K562 (cell line): ENCODE data around the gene KAT7. TPM values are rescaled to one million over a fixed set of nuclear protein-coding genes. Genes with fewer than 3 reads are reported as not detected.

Experiments used
- DNMT1 ChIP-seq: fragments of 450-650 bp; IDR thresholded peaks from 2 replicates; pipeline ENCODE4 v1.6.1; 2016; ENCODE audit warnings: antibody characterized with exemption, mild to moderate bottlenecking
- HSF4 ChIP-seq: fragments of 250-450 bp; sonication (Bioruptor Pico); IDR thresholded peaks from 2 replicates; pipeline ENCODE4 v2.1.2; 2022; ENCODE audit warnings: mild to moderate bottlenecking, moderate library complexity, borderline replicate concordance
- KDM4B ChIP-seq, 2 experiments: fragments of 450-650 bp in 1 of 2; sonication (generic) in 1 of 2; IDR thresholded peaks; 2 replicates each; pipeline ENCODE4 v1.6.1; 2016 to 2017; ENCODE audit warnings: borderline replicate concordance in 2 of 2, antibody characterized with exemption in 1 of 2, low read depth in 1 of 2, mild to moderate bottlenecking in 1 of 2
- KLF13 ChIP-seq: fragments of 450-650 bp; IDR thresholded peaks from 2 replicates; pipeline ENCODE4 v1.6.1; 2016; ENCODE audit warnings: missing genetic modification characterization, low read depth, mild to moderate bottlenecking, missing compliant biosample characterization, moderate library complexity, borderline replicate concordance
- MAFG ChIP-seq: fragments of 450-650 bp; conservative IDR thresholded peaks from 2 replicates; pipeline ENCODE4 v1.6.1; 2016; ENCODE audit warnings: missing genetic modification characterization, missing compliant biosample characterization
- MBD2 ChIP-seq: sonication (generic); IDR thresholded peaks from 2 replicates; pipeline ENCODE4 v1.6.1; 2016; ENCODE audit warnings: low read depth, borderline replicate concordance
- MLLT1 ChIP-seq, 2 experiments: fragments of 450-650 bp; IDR thresholded peaks; 2 replicates each; pipeline ENCODE4 v1.6.1; 2016
- NFIX ChIP-seq: fragments of 250-450 bp; sonication (Bioruptor Pico); IDR thresholded peaks from 2 replicates; pipeline ENCODE4 v1.4.0; 2020; ENCODE audit warnings: low read depth, mild to moderate bottlenecking, moderate library complexity
- PHF21A ChIP-seq: fragments of 450-650 bp; IDR thresholded peaks from 2 replicates; pipeline ENCODE4 v1.6.1; 2017; ENCODE audit warnings: low read depth, borderline replicate concordance
- PYGO2 ChIP-seq: fragments of 450-650 bp; IDR thresholded peaks from 2 replicates; pipeline ENCODE4 v1.6.1; 2016; ENCODE audit warnings: mild to moderate bottlenecking, missing genetic modification characterization, moderate library complexity, missing compliant biosample characterization
- RBM15 ChIP-seq: fragments of 200-400 bp; formaldehyde crosslinking; IDR thresholded peaks from 2 replicates; pipeline ENCODE4 v1.6.1; 2018; ENCODE audit warnings: mild to moderate bottlenecking, low read length, moderate library complexity; ENCODE audit not compliant: insufficient read depth
- SMAD3 ChIP-seq: fragments of 450-650 bp; formaldehyde crosslinking; conservative IDR thresholded peaks from 2 replicates; pipeline ENCODE4 v1.4.0; 2020; ENCODE audit warnings: mild to moderate bottlenecking
- SNIP1 ChIP-seq: fragments of 450-650 bp; IDR thresholded peaks from 2 replicates; pipeline ENCODE4 v1.7.1; 2017; ENCODE audit warnings: low read depth, mild to moderate bottlenecking
- TCF7 ChIP-seq: sonication (generic); IDR thresholded peaks from 2 replicates; pipeline ENCODE4 v1.6.1; 2016; ENCODE audit warnings: antibody characterized with exemption, borderline replicate concordance
- TFE3 ChIP-seq: fragments of 450-650 bp; formaldehyde crosslinking; IDR thresholded peaks from 2 replicates; pipeline ENCODE4 v1.4.0; 2020; ENCODE audit warnings: mild to moderate bottlenecking, mixed read lengths
- TOE1 ChIP-seq, 2 experiments: fragments of 450-650 bp in 1 of 2; sonication (generic) in 1 of 2; formaldehyde crosslinking in 1 of 2; IDR thresholded peaks; 2 replicates each; pipeline versions ENCODE4 v1.7.1 to v1.8.0; 2016 to 2022; ENCODE audit warnings: borderline replicate concordance in 2 of 2, mild to moderate bottlenecking in 2 of 2, antibody characterized with exemption in 1 of 2, inconsistent platforms in 1 of 2, low read depth in 1 of 2, missing genetic modification reagents in 1 of 2, moderate library complexity in 1 of 2
- XRCC5 ChIP-seq: fragments of 200-400 bp; formaldehyde crosslinking; IDR thresholded peaks from 2 replicates; pipeline ENCODE4 v1.6.1; 2017; ENCODE audit warnings: low read depth, mild to moderate bottlenecking, low read length
- ZNF140 ChIP-seq: fragments of 250-450 bp; sonication (Bioruptor Pico); IDR thresholded peaks from 2 replicates; pipeline ENCODE4 v1.8.0; 2021; ENCODE audit warnings: moderate library complexity, mild to moderate bottlenecking, inconsistent platforms
- ZNF764 ChIP-seq: fragments of 250-450 bp; sonication (Bioruptor Pico); IDR thresholded peaks from 2 replicates; pipeline ENCODE4 v1.4.0; 2020; ENCODE audit warnings: low read depth, mild to moderate bottlenecking, moderate library complexity
- ZNF778 ChIP-seq: fragments of 450-650 bp; formaldehyde crosslinking; IDR thresholded peaks from 2 replicates; pipeline ENCODE4 v1.4.0; 2020; ENCODE audit warnings: mild to moderate bottlenecking, moderate library complexity
- polyA plus RNA-seq, 8 experiments: library from polyadenylated mRNA; depleted of rRNA in 4 of 8; stranded (reverse) in 5 of 8; unstranded in 3 of 8; fragments of >200 nt; fragmentation: Nextera tagmentation in 2 of 8; fragmentation: Illumina TruSeq in 1 of 8; extraction: Ambion mirVana in 2 of 8; extraction: Trizol in 1 of 8; gene quantifications; 2 replicates each; pipeline versions ENCODE4 v1.2.1 to v1.2.3, GENCODE V29; 2011 to 2014; ENCODE audit warnings: inconsistent platforms in 1 of 8, missing spikeins in 1 of 8
- total RNA-seq, 7 experiments: library from RNA; depleted of rRNA in 6 of 7; stranded (reverse); fragments of >200 nt in 6 of 7; fragmentation: Illumina TruSeq in 2 of 7; extraction: Trizol in 2 of 7; gene quantifications; 2 replicates each; pipeline versions ENCODE4 v1.2.1 to v1.2.3, GENCODE V29; 2011 to 2021; ENCODE audit warnings: low replicate concordance in 1 of 7
- TF ChIP-seq, protein P1 (sequence below): sonication (generic); formaldehyde crosslinking; IDR thresholded peaks from 2 replicates; pipeline ENCODE4 v1.8.0; 2023; ENCODE audit warnings: mild to moderate bottlenecking, missing genetic modification reagents
- TF ChIP-seq, protein P2 (sequence below): fragments of 250-450 bp; sonication (Bioruptor Pico); IDR thresholded peaks from 2 replicates; pipeline ENCODE4 v1.4.0; 2020; ENCODE audit warnings: mild to moderate bottlenecking, moderate library complexity

KAT7 gene
- total and polyA plus RNA-seq, 9 of the 15 experiments (the other 6 are each of a cell fraction or from before 2014, with no cell fraction given): 10.8 to 57.3 (median 34.8) TPM

DNA sequence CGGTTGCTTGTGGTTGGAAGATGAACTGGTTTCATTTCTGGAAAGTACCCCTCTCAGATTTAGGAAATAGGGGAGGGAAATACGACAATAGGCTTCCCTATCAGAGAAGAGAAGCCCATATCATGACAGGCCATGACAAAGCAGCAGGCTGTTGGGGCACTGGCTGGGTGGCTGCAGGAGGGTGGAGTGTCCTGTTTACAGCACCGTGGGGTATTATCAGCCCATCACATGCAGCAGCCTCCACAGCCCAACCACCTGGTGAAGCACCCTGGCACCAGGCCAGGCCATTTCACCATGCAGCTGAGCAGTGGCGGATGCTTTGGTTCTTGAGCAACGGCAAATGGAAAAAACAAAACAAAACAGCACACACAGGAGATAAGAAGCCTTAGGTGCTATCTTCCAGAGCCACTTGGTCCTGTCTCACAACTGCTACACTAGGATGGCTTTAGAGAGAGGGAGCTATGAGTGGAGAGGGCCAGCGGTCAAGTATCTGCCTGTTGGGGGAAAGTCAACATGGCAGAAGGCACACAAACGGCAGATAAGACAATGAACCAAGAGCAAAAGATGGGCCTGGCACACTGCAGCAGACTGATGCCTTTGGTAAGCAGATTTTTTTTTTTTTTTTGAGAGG is 48.7 kb upstream of the KAT7 start (continued):
- TF ChIP-seq MLLT1 (IDR thresholded peaks at IDR 0.05) (peak; percentile 84 to 86), TCF7 (peak; percentile 96), XRCC5 (peak; percentile 63), TOE1 (IDR thresholded peaks at IDR 0.05; ENCODE audit: borderline replicate concordance) (peak; percentile 89), TOE1 (CRISPR knock-in tag; IDR thresholded peaks at IDR 0.05; ENCODE audit: borderline replicate concordance, low read depth) (no peak), MBD2 (peak; percentile 92), ZNF764 (0 out of 2 replicates have a peak, but pooled peaks have one; percentile 53), KDM4B (IDR thresholded peaks at IDR 0.05; ENCODE audit: borderline replicate concordance in 2 of 2, low read depth in 1 of 2) (peak in 1 of 2 experiments; percentile 76; a peak in 2 of 4 replicates), NFIX (CRISPR knock-in tag) (peak; percentile 90), RBM15 (no peak), HSF4 (CRISPR knock-in tag) (no peak), PHF21A (peak; percentile 58; the same call in 1 of the 2 replicates), DNMT1 (no peak; the same call in 1 of the 2 replicates), ZNF140 (CRISPR knock-in tag) (no peak), TFE3 (peak; percentile 27), SNIP1 (0 out of 2 replicates have a peak, but pooled peaks have one; percentile 35), KLF13 (tag) (0 out of 2 replicates have a peak, but pooled peaks have one; percentile 11), PYGO2 (tag) (peak; percentile 96), ZNF778 (CRISPR knock-in tag) (no peak), MAFG (tag) (peak; percentile 79), SMAD3 (CRISPR knock-in tag) (peak; percentile 95)
- TF ChIP-seq, protein P1, sequence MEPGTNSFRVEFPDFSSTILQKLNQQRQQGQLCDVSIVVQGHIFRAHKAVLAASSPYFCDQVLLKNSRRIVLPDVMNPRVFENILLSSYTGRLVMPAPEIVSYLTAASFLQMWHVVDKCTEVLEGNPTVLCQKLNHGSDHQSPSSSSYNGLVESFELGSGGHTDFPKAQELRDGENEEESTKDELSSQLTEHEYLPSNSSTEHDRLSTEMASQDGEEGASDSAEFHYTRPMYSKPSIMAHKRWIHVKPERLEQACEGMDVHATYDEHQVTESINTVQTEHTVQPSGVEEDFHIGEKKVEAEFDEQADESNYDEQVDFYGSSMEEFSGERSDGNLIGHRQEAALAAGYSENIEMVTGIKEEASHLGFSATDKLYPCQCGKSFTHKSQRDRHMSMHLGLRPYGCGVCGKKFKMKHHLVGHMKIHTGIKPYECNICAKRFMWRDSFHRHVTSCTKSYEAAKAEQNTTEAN (CRISPR knock-in tag): peak; percentile 80; the same call in 1 of the 2 replicates
- TF ChIP-seq, protein P2, sequence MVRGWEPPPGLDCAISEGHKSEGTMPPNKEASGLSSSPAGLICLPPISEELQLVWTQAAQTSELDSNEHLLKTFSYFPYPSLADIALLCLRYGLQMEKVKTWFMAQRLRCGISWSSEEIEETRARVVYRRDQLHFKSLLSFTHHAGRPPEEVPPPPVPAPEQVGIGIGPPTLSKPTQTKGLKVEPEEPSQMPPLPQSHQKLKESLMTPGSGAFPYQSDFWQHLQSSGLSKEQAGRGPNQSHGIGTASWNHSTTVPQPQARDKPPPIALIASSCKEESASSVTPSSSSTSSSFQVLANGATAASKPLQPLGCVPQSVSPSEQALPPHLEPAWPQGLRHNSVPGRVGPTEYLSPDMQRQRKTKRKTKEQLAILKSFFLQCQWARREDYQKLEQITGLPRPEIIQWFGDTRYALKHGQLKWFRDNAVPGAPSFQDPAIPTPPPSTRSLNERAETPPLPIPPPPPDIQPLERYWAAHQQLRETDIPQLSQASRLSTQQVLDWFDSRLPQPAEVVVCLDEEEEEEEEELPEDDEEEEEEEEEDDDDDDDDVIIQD (CRISPR knock-in tag): peak; percentile 12; the same call in 1 of the 2 replicates
